GM19372 (cell line): ENCODE data around the gene UNC13A.
"Not testable (repeated sequence)": the region's sequence is repeated elsewhere in the genome, so short reads cannot be mapped to it uniquely, and the experiment has no call there.

Source experiments
- ATAC-seq: cut with Tn5 transposase; IDR thresholded peaks from one replicate; pipeline ENCODE4 v1.9.1; 2021; ENCODE audit warnings: mild to moderate bottlenecking, low read depth, moderate library complexity; ENCODE audit not compliant: unreplicated experiment

Gene UNC13A

DNA sequence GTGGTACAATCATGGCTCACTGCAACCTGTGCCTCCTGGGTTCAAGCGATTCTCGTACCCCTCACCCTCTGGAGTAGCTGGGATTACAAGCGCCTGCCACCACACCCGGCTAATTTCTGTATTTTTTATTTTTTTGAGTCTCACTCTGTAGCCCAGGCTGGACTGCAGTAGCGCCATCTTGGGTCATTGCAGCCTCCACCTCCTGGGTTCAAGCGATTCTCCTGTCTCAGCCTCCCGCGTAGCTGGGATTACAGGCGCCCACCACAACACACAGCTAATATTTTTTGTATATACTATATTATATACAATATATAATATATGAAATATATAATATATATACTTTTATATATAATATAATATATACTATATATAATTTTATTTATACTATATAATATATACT is 80.2 kb downstream of the UNC13A start:
- ATAC-seq, result no peak

DNA sequence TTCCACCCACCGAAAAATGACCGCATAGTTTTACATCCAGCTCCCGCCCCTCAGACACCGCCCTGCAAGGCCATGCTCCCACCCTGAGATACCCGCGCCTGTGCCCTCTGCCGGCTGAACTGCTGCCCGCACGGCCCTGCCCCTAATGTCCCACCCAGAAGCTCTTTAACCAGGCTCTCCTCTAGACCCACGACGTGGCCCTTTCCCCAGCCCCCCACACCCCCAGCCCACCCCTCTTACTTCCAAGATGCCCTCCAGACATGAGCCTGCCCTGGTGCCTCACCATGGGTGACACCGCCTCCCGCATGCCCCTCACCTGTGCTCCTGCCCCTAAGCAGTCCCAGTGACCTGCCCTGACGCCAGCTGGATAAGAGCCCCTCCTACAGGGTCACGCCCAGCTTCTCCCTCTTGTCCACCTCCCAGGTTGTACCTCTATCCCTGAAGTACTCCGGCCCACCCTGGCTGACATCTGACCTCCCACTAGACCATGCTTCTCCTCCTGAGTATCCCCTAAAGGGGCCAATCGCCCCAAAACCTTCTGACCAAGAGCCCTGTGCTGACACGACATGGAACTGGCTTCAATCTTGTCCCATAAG is 81.5 kb downstream of the UNC13A start:
- ATAC-seq, result no peak

DNA sequence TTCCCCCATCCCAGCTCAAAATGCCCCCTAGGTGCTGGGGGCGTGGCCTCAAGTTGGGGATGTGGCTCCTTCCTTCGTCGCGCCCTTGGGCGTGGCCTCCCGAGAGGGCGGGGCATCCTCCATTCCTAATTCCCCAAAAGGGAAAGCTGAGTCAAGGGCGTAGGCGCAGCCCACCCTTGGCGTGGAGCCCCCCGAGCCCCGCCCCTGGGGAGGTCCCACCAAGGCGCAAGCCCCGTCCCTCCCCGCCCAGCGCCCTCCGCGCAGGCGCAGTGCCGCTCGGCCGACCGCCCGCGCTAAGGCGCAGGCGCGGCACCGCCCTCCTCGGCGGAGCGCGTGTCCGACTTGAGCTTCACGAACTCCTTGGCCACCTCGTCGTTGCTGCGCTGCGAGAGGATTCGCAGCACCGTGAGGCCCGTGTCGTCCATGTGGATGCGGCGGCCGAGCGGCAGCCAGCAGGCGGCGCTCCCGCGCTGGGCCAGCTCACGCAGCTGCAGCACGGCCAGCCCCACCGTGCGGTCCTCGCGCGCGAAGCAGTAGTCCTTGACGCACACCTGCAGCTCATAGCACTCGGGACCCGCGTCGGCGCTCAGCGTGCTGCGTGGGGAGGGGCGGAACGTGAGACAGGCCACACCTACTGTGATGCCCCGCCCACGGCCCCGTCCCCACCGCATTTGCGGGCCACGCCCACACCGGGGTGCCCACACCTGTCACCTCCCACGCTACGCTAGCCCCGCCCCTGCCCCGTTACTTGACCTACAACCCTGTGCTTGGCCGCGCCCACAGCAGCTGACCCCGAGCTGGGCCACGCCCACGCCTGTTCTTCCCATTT is 82.2 kb downstream of the UNC13A start:
- no peak for ATAC-seq

DNA sequence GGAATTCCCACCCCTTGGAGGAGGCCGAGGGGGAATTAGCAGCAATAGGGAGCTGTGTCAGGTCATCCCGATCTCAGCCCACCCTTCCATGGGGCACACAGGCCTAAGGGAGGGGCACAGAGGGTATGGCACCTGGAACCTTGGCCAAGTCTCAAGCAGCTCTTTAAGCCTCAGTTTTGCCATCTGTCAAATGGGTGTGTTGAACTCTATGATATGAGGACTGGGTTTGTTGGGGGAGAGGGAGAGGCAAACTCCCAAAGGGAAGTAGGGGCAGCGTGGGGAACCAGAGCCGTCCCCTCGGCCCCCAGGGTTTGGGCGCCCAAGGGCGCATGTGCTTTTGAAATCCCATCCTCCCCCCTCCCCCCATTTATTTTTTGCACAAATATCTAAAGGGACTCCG is 83.0 kb downstream of the UNC13A start:
- ATAC-seq, result no peak

DNA sequence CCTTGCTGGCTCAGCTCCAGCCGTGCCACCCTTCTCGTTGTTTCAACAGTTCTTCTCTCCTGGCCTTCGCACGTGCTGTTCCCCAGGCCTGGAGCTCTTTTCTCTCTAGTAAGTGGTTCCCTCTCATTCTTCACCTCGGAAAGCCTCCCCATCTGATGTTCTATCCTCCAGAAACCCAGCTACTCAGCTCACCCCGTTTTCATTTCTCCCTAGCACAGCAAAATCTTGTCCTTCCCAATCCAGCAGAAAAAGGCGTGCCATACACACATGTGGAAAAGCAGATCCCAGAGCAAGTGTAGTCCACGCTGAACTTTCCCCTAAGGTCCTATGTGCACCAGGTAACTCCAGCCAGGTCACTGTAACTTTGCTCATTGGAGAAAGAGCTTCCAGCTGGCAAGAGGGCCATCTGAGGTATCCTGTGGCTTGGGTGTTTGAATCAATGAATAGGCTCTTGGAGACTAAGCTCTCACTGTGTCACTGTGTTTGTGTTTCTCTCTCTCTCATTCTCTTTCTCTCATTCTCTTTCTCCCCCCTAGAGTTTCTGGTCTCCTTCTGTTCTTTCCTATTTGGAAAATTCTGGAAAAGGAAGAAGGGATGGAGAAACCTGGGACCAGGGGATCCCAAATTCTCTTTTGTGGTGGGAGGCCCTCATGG is 83.7 kb downstream of the UNC13A start:
- no peak for ATAC-seq

DNA sequence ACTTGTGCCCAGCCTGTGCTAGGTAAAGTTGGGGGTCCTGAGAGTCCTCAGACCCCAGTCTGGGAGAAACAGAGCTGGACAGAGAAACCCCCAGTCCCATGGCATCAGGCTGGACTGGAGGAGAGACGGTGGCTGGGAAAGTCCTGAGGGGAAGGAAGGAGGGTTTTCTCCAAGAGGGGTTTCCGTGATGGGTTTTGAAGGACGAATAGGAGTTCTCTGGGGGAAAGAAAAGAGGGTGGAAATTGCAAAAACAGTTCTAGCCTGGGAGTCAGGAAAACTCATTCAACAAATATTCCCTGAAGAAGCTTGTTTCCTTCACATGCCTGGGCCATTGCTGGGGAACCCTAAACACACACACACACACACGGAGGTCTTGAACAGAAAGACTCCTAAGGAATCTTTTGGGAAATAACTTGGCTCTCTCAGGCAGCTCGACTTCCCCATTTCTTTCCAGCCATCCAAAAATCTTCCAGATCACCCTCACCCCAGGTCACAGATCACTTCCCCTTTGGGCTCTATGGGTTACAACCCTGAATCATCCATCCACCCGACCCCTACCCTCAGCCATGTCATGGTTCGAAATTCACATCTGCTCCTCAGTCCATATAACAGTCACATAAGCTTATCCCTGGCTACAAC is 85.2 kb downstream of the UNC13A start:
- no peak for ATAC-seq

DNA sequence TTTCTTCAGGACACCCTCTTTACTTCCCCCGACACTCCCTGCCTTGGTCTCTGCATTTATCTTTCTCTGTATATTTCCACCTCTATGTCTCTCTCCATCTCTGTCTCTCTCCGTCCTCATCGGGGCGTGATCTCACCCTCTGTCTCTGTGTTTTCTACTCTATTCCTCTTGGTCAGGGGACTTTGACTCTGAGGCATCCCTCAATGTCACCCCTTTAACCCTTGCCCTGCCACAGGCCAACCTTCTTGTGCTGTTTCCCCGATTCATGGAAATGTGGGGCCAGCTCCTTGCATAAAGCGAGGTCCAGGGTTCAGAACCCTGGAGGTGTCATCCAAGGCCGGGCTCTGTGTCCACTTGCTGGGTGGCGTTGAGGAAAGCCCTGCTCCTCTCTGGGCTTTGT is 85.9 kb downstream of the UNC13A start:
- ATAC-seq, result no peak

DNA sequence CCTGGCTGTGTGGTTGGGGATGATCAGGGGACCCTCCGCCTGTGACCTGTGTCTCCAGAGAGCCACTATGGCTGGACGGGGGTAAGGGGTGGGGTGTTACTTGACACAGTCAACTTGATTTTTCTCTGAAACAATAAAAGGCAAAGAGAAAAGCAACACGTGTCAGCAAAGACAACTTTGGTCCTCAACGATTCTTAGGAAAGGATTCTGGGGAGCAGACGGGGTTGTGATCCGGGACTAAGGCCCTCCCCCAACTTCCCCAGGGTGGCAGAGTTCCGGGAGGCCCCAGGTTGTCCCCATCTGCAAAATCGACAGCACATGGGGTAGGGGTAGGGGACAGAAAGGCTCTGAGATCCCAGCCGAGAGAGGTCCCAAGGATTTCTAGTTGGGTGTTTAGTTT is 86.5 kb downstream of the UNC13A start:
- ATAC-seq, result no peak

DNA sequence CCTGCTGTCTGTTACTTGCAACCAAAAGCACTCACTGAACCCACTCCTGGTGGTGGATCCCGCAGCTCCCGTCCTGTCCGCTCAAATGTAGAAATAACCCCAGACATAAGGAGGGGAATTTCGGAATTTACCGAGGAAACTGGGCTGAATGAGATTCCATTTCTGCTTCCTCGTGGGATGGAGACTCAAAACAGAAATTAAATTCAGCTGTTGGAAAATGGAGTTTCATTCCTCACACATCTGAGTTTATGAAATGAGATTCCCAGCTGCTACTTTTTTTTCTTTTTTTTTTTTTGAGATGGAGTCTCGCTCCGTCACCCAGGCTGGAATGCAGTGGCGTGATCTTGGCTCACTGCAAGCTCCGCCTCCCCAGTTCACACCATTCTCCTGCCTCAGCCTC is 88.4 kb downstream of the UNC13A start:
- no peak for ATAC-seq

DNA sequence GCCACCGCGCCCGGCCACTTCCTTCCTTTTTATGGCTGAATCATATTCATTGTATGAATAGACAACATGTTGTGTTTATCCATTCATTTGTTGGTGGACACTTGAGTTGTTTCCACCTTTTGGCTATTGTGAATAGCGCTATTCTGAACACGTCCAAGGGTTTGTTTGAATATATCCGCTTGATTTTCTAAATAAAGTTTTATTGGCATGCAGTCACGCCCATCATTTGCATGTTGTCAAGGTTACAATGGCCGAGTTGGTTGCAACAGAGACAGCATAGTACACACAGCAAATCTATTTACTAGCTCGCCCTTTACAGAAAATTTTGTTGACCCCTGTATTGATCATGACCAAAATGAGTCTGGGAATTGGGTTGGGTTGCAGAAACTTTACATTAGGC is 89.2 kb downstream of the UNC13A start:
- ATAC-seq, result no peak

DNA sequence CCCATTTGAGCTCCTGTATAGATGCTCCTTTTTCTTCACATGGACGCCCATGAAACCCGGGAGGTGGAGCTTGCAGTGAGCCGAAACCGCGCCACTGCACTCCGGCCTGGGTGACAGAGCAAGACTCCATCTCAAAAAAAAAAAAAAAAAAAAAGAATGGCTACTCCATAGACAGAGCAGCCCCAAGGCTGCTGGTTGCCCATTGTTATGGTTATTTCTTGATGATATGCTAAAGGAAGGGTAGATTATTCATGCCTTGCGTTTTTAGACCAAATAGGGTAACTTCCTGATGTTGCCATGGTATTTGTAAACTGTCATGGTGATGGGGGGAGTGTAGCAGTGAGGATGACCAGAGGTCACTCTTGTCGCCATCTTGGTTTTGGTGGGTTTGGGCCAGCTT is 90.1 kb downstream of the UNC13A start:
- not testable (repeated sequence) for ATAC-seq

DNA sequence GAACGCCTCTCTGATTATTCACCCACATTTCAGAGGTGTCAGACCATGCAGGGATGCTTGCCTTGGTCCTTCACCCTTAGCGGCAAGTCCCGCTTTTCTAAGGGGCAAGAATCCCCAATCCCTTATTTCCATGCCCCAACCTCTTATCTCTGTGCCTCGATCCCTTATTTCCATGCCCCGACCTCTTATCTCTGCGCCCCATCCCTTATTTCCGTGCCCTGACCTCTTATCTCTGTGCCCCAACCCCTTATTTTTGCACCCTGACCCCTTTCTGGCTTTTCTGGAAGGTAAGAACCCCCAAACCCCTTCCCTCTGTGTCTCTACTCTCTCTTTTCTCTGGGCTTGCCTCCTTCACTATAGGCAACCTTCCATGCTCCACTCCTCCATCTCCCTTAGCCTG is 93.9 kb downstream of the UNC13A start:
- ATAC-seq, result not testable (repeated sequence)

DNA sequence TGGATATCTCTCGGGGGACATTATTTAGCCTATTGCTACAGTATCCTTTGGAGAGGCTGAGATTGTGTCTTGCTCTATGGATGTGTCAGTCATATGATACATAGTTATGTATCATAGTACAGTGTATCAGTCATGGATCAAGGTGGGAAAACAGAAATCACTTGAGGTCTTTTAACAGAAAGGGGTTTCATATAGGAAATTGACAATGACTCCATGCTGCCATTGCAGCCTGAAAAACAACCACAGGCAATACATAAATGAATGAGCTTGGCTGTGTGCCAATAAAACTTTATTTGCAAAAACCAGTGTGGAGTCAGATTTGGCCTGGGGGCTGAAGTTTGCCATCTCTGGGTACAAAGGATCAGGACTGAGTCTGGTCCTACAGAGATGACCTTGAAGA is 97.3 kb downstream of the UNC13A start:
- ATAC-seq, result no peak

DNA sequence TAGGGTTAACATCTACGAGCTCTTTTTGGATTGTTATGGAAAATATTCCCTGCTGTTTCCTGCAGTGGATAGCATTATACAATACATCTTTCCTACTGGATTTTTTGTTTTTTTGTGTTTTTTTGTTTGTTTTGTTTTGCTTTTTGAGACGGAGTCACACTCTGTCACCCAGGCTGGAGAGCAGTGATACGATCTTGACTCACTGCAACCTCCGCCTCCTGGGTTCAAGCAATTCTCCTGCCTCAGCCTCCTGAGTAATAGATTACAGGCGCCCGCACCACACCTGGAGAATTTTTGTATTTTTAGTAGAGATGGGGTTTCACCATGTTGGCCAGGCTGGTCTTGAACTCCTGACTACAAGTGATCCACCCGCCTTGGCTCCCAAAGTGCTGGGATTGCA is 102.8 kb downstream of the UNC13A start:
- ATAC-seq, result not testable (repeated sequence)

DNA sequence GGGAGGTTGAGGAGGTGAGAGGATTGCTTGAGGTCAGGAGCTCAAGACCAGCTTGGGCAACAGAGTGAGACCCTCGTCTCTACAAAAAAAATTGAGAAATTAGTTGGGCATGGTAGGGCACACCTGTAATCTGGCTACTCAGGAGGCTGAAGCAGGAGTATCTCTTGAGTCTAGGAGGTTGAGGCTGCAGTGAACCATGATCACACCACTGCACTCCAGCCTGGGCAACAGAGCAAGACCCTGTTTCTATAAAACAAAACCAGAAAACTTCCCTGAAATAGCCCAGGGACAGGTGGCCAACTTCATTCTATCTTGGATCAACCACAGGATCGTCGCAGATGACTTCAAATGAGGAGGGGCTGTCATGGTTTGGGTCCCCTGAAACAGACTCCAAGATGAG is 104.0 kb downstream of the UNC13A start:
- ATAC-seq, result no peak

DNA sequence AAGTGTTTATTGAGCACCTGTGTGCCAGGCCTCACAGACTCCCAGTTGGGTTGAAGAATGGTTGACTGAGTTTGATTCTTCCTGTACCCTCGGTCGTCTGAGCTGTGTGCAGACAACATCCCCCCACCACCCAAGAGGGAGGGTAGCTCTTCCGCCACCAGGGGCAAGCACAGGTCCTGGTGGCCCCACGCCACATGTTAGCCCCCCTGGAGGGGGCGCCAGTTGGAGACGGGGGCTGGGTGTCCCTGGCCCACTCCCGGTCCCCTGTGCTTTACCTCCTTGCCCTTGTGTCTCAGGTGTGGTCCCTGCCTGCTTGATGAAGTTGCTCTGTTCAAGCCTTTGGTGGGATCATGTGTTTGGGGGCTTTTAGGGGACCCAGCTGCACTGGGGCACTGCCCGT is 105.5 kb downstream of the UNC13A start:
- no peak for ATAC-seq

DNA sequence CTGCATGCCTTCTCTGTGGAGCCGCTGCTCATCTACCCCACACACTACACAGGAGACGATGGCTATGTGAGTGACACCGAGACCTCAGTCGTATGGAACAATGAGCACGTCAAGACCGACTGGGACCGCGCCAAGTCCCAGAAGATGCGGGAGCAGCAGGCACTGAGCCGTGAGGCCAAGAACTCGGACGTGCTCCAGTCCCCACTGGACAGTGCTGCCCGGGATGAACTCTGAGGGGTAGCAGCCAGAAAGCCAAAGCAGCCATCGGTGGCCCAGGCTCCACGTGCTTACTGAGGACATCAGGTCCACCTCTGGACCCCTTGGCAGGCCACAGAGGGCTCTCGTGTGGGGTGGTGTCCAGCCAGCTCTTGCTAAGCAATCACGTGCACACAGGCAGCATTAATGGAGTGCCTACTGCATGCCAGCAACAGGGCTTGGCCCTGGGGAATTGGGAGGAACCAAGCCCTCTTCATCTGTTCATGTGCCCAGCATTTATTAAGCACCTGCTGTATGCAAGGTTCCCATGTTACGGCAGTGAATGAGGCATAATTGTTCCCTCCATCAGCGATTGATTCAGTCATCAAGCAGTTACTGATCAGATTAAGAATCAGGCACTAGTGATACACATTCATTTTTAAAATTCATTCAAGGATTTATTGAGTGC is 106.8 kb downstream of the UNC13A start:
- ATAC-seq, result no peak

DNA sequence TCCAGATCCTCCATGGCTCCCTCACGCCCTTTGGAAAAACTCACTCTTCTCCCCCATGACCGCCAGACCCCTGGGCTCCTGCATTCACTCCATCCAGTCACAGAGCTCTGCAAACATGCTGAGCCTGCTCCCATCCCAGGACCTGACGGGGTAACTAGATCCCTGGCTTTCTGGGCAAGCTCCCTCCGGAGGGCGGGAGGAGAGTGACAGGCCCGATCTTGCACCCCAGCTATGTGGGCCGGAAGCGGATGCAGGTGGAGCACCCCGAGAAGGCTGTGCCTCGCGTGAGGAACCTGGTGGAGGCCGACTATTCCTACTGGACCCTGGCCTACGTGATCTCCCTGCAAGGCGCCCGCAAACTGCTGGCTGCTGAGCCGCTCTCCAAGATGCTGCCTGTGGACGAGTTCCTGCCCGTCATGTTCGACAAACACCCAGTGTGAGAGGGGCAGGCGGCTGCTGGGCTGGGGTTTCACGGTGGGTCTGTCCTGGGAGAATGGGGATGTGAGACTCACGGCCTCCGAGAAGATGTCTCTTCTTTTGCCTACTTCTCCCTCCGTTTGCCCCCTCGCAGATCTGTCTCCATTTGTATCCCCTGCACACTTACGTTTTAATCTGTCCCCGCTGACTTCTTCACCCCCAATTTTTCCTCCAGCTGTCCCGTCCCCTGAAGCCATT is 107.5 kb downstream of the UNC13A start:
- ATAC-seq, result no peak

DNA sequence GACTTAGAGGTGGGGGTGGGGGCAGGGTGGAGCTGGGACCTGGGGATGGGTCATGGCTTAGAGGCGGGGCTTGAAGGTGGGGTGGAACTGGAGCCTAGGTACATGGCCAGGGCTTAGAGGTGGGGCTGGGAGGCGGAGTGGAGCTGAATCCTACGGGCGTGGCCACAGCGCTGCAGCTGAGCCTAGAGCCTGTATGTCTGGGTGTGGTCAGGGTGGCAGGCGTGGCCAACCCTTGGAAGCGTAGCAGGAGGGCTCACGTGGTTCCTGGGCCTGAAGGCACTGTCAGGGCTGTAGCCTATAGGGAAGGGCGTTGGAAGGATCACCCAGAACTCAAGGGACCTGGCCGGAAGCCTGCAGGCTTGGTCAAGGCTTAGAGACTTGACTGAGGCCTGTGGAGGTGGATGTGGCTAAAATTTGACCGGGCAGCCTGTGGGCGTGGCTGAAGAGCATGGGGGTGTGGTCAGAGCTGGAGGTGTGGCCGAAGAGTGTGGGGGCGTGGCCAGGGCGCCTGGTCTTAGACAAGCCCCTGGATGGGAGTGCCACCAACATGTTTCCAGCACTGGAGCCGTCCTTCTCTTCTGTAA is 108.4 kb downstream of the UNC13A start:
- ATAC-seq, result no peak
